GM12878 (cell line): Measurements from ENCODE around the gene SH3GL2. TPM values are rescaled to one million over a fixed set of nuclear protein-coding genes. Genes with fewer than 3 reads are reported as not detected.

Source experiments
- ATAC-seq: fragments of 200-7000 bp; cut with Tn5 transposase; 3 replicates; pipeline ENCODE4 v1.9.1; 2020; ENCODE audit warnings: mild to moderate bottlenecking, moderate library complexity
- BruUV-seq: library from RNA; stranded (reverse); fragments of 400-500 nt; replicated peaks from 2 replicates; lab custom pipeline; 2021; lab: Mats Ljungman, UMichigan
- CTCF ChIA-PET: fragments of 300-600 bp; sonication (Branson Sonifier 250); formaldehyde crosslinking; extraction: SDS; loops from one replicate; lab custom pipeline; 2021; ENCODE audit warnings: inconsistent platforms; lab: Yijun Ruan, JAX
- POLR2A ChIA-PET: fragments of 350-600 bp; formaldehyde crosslinking; extraction: SDS; loops from one replicate; lab custom pipeline; 2021; ENCODE audit warnings: inconsistent platforms; lab: Charles Lee
- RAD21 ChIA-PET: fragments of 300-600 bp; sonication (Branson Sonifier 250); formaldehyde crosslinking; loops from one replicate; lab custom pipeline; 2023; ENCODE audit warnings: antibody characterized with exemption; ENCODE audit not compliant: unreplicated experiment; lab: Charles Lee
- SMC1A ChIA-PET: fragments of 300-600 bp; sonication (Branson Sonifier 250); formaldehyde crosslinking; loops from one replicate; lab custom pipeline; 2023; ENCODE audit not compliant: unreplicated experiment, uncharacterized antibody; lab: Charles Lee
- DNase-seq: peaks from one replicate; pipeline ENCODE4 v3.0.0-alpha.2; 2011; ENCODE audit warnings: low read depth, low spot score
- FAIRE-seq: peaks from 3 replicates; lab custom pipeline; 2011; peaks lifted over from hg19 to GRCh38; lab: Jason Lieb, UNC
- H2AFZ ChIP-seq: 2 replicates; pipeline ENCODE4 v1.6.0; 2011; ENCODE audit warnings: low read depth, low read length, control low read depth; ENCODE audit not compliant: control insufficient read depth
- H3K27ac ChIP-seq: 2 replicates; pipeline ENCODE4 v1.5.1; 2011; ENCODE audit warnings: control low read depth; ENCODE audit not compliant: control insufficient read depth, insufficient read depth
- H3K27me3 ChIP-seq, 2 experiments: replicated peaks in 1 of 2; 2 replicates each; pipeline versions ENCODE4 v1.6.0 to v1.6.1; 2011; ENCODE audit warnings: low read length in 1 of 2; ENCODE audit not compliant: control insufficient read depth in 2 of 2, insufficient read depth in 2 of 2
- H3K36me3 ChIP-seq, 2 experiments: 2 replicates each; pipeline ENCODE4 v1.5.1; 2011; ENCODE audit warnings: low read length in 1 of 2; ENCODE audit not compliant: control insufficient read depth in 2 of 2, insufficient read depth in 2 of 2
- H3K4me1 ChIP-seq: 2 replicates; pipeline ENCODE4 v1.6.1; 2011; ENCODE audit warnings: mild to moderate bottlenecking, low read length, moderate library complexity, mixed read lengths; ENCODE audit not compliant: control insufficient read depth, insufficient read depth
- H3K4me2 ChIP-seq: 2 replicates; pipeline ENCODE4 v1.6.0; 2011; ENCODE audit warnings: control low read depth; ENCODE audit not compliant: control insufficient read depth, insufficient read depth
- H3K4me3 ChIP-seq: fragments of 200-600 bp; sonication (generic); 2 replicates; pipeline ENCODE4 v1.5.1; 2016
- H3K79me2 ChIP-seq: 2 replicates; pipeline ENCODE4 v1.6.0; 2011; ENCODE audit warnings: low read length; ENCODE audit not compliant: control insufficient read depth, insufficient read depth
- H3K9ac ChIP-seq: 2 replicates; pipeline ENCODE4 v1.8.0; 2011; ENCODE audit warnings: low read length, control low read depth, mixed read lengths; ENCODE audit not compliant: control insufficient read depth, insufficient read depth
- H3K9me3 ChIP-seq: replicated peaks from 3 replicates; pipeline ENCODE4 v1.5.1; 2011; ENCODE audit warnings: mild to moderate bottlenecking, low read length; ENCODE audit not compliant: control insufficient read depth, insufficient read depth
- H4K20me1 ChIP-seq: 2 replicates; pipeline ENCODE4 v1.6.0; 2011; ENCODE audit not compliant: control insufficient read depth, insufficient read depth
- CEBPB ChIP-seq, 2 experiments: fragments of 150-350 bp in 1 of 2; IDR thresholded peaks; 2 replicates each; pipeline ENCODE4 v1.6.1; 2012 to 2014; ENCODE audit warnings: low read depth in 2 of 2, low read length in 2 of 2, borderline replicate concordance in 1 of 2, inconsistent platforms in 1 of 2
- EED ChIP-seq: sonication (generic); IDR thresholded peaks from 2 replicates; pipeline ENCODE4 v1.6.1; 2016; ENCODE audit warnings: antibody characterized with exemption, low read depth
- KLF5 ChIP-seq: fragments of 450-650 bp; IDR thresholded peaks from 2 replicates; pipeline ENCODE4 v1.6.1; 2014; ENCODE audit warnings: mild to moderate bottlenecking; ENCODE audit not compliant: partially characterized antibody
- NFIC ChIP-seq: IDR thresholded peaks from 2 replicates; pipeline ENCODE4 v1.6.1; 2012; ENCODE audit warnings: low read depth, mild to moderate bottlenecking, inconsistent platforms, low read length, moderate library complexity
- NFXL1 ChIP-seq: fragments of 450-650 bp; IDR thresholded peaks from 2 replicates; pipeline ENCODE4 v1.6.1; 2017; ENCODE audit warnings: antibody characterized with exemption, mild to moderate bottlenecking, borderline replicate concordance
- NR2C1 ChIP-seq: fragments of 450-650 bp; IDR thresholded peaks from 2 replicates; pipeline ENCODE4 v1.6.1; 2017; ENCODE audit warnings: antibody characterized with exemption, mild to moderate bottlenecking, moderate library complexity
- STAT1 ChIP-seq: fragments of 450-650 bp; conservative IDR thresholded peaks from 2 replicates; pipeline ENCODE4 v1.6.1; 2014; ENCODE audit warnings: antibody characterized with exemption, mild to moderate bottlenecking
- STAT3 ChIP-seq: IDR thresholded peaks from 2 replicates; pipeline ENCODE4 v1.6.1; 2011; ENCODE audit warnings: low read depth, low read length, improper control_type of control experiment
- ZNF384 ChIP-seq: IDR thresholded peaks from 2 replicates; pipeline ENCODE4 v1.6.1; 2012; ENCODE audit warnings: low read depth, mild to moderate bottlenecking, low read length, improper control_type of control experiment, borderline replicate concordance
- ZNF622 ChIP-seq: fragments of 450-650 bp; IDR thresholded peaks from 2 replicates; pipeline ENCODE4 v1.6.1; 2017; ENCODE audit warnings: mild to moderate bottlenecking, inconsistent platforms
- ZSCAN29 ChIP-seq: fragments of 450-650 bp; IDR thresholded peaks from 2 replicates; pipeline ENCODE4 v1.6.1; 2017; ENCODE audit warnings: mild to moderate bottlenecking, moderate library complexity
- WGBS: methylation state at CpG from one replicate; pipeline ENCODE4 v1.1.6; 2016; ENCODE audit warnings: low lambda C conversion rate; ENCODE audit not compliant: insufficient replicate concordance, insufficient coverage; ENCODE audit errors: missing lambda C conversion rate; 5-methylcytosine and 5-hydroxymethylcytosine counted together
- in situ Hi-C: fragments of 300-500 bp; cut with MboI; formaldehyde crosslinking; loops from 9 replicates; pipeline ENCODE4 v1.14.3; 2018; ENCODE audit warnings: mixed read lengths
- intact Hi-C: fragments of 100-400 bp; cut with micrococcal nuclease; formaldehyde crosslinking; loops from one replicate; pipeline ENCODE4 v1.14.2; 2022; ENCODE audit not compliant: unreplicated experiment
- polyA plus RNA-seq, 11 experiments: library from polyadenylated mRNA; depleted of rRNA in 4 of 11; unstranded in 6 of 11; stranded (reverse) in 5 of 11; fragments of >200 nt; fragmentation: Nextera tagmentation in 4 of 11; fragmentation: Illumina TruSeq in 1 of 11; extraction: Ambion mirVana in 4 of 11; extraction: Trizol in 1 of 11; gene quantifications; 1 replicate in 1 of 11; 2 replicates in 10 of 11; pipeline versions ENCODE4 v1.2.1 to v1.2.3, GENCODE V29; 2011 to 2016; ENCODE audit warnings: inconsistent platforms in 2 of 11, missing spikeins in 2 of 11, low read depth in 1 of 11
- total RNA-seq, 4 experiments: library from RNA; depleted of rRNA in 3 of 4; stranded (reverse); fragments of >200 nt in 3 of 4; fragmentation: Illumina TruSeq in 1 of 4; extraction: Trizol in 1 of 4; gene quantifications; 2 replicates each; pipeline versions ENCODE4 v1.2.1 to v1.2.3, GENCODE V29; 2013 to 2021

The SH3GL2 gene
- total and polyA plus RNA-seq, 10 of the 15 experiments (the other 5 are each of a cell fraction or from before 2014, with no cell fraction given): not detected

DNA sequence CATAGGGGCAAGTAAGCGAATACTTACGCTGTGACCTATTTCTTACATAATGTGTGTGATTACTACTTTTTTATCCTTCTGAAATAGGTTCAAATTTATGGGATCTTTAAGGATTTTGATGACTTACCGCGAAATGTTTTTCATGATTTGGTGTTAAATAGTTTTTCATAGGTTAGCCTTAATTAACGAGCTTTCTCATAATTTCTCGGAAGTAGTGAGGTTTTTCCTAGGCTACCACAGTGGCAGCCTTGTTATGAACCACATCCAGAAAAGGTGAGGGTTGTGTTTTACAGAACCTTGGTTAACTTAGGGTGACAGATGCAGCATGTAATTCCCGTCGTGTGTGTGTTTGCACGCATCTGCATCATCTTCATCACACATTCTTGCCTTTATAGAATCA is 1.3 kb downstream of the SH3GL2 start:
- Histone ChIP-seq H3K79me2 (no peaks in the 10 kb centered on the region), H2AFZ (no peak overlapping the region), H3K9me3 (no peaks in the 10 kb centered on the region), H3K27me3 (peaks cover 0 to 2% of the 10 kb centered on the region in 2 experiments; a peak in 2 of 4 replicates), H3K4me3 (no peak overlapping the region), H3K36me3 (no peaks in the 10 kb centered on the region), H3K9ac (no peak overlapping the region), H3K4me1 (no peaks in the 10 kb centered on the region), H4K20me1 (no peaks in the 10 kb centered on the region), H3K4me2 (no peak overlapping the region), H3K27ac (no peak overlapping the region)
- ChIA-PET POLR2A (no interaction called here), RAD21 (no interaction called here), CTCF (no interaction called here), SMC1A (no interaction called here)
- ATAC-seq (no peak), DNase-seq (no peak), FAIRE-seq (no peak)
- TF ChIP-seq ZSCAN29 (no peak), NR2C1 (no peak), KLF5 (no peak), NFIC (no peak), STAT3 (no peak), STAT1 (no peak), CEBPB (IDR thresholded peaks at IDR 0.05; ENCODE audit: borderline replicate concordance in 1 of 2, low read depth in 2 of 2, low read length in 2 of 2) (no peak), ZNF384 (no peak), NFXL1 (no peak)
- WGBS: 70% methylated on average over 9 of the region's 9 CpGs
- intact Hi-C loops (no loop called here), in situ Hi-C loops (no loop called here)
- BruUV-seq: no TSS peak

DNA sequence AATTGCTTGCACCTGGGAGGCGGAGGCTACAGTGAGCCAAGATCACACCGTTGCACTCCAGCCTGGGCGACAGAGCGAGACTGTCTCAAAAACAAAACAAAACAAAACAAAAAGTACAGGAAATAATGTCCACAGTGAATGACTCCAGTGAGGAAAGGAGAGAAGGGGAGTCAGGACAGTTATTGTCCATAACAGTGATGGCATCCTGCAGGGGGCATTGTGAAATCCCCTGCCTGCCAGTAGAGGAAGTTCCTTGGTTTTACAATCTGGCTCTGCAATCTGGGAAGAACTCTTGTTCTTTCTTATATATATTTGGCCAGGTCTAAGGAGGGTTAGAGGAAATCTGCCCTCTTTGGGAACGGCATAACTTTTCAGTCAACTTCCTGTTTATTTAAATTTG is 8.2 kb downstream of the SH3GL2 start:
- ATAC-seq: no peak
- no peaks in the 10 kb centered on the region for H4K20me1 ChIP-seq
- WGBS: 47% methylated on average over 5 of the region's 5 CpGs
- ChIA-PET RAD21 (no interaction called here), POLR2A (no interaction called here), SMC1A (no interaction called here), CTCF (interaction anchor here (0.7 kb wide), 1 partner anchor 330 kb away, joined by 4 read pairs; no protein-coding TSS in a partner anchor)
- in situ Hi-C loops: no loop called here
- H3K4me3 ChIP-seq: no peak overlapping the region
- TF ChIP-seq ZNF622: no peak
- no peak for TF ChIP-seq EED
- TF ChIP-seq ZSCAN29: no peak
- TF ChIP-seq NFXL1: no peak
- DNase-seq: no peak
- no peaks in the 10 kb centered on the region; a peak in 1 of 4 replicates for H3K27me3 ChIP-seq
- H3K27ac ChIP-seq: no peak overlapping the region
- no peaks in the 10 kb centered on the region for H3K79me2 ChIP-seq
- H3K4me2 ChIP-seq: no peak overlapping the region
- BruUV-seq: no TSS peak
- H3K4me1 ChIP-seq: no peaks in the 10 kb centered on the region
- no peak for FAIRE-seq
- no peak overlapping the region for H3K9ac ChIP-seq
- intact Hi-C loops: no loop called here
- no peaks in the 10 kb centered on the region for H3K36me3 ChIP-seq
- H3K9me3 ChIP-seq: no peaks in the 10 kb centered on the region
- no peak overlapping the region for H2AFZ ChIP-seq
